ENCODE results near the gene TRAFD1.

DNA sequence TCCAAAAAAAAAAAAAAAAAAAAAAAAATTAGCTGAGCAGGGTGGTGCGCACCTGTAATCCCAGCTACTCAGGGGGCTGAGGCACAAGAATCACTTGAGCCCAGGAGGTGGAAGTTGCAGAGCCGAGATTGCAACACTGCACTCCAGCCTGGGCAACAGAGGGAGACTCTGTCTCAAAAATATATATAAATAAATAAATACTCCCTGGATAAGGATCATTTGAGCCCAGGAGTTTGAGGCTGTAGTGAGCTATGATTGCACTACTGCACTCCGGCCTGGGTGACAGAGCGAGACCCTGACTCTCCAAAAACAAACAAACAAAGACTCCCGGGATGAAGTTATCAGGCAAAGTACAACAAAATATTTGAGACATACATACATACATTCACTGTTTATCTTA is 13.4 kb upstream of the TRAFD1 start:
- TF ChIP-seq SP1 (IDR thresholded peaks at IDR 0.05) (no peak), BHLHE40 (IDR thresholded peaks at IDR 0.05; ENCODE audit: borderline replicate concordance) (no peak), FOXK2 (IDR thresholded peaks at IDR 0.05) (no peak), FOXA1 (IDR thresholded peaks at IDR 0.05) (no peak), ELF4 (IDR thresholded peaks at IDR 0.05) (no peak), CTBP1 (IDR thresholded peaks at IDR 0.05; ENCODE audit: borderline replicate concordance) (no peak), SUZ12 (IDR thresholded peaks at IDR 0.05) (no peak), HDGF (IDR thresholded peaks at IDR 0.05; ENCODE audit: borderline replicate concordance) (no peak), NFRKB (IDR thresholded peaks at IDR 0.05) (no peak), TARDBP (IDR thresholded peaks at IDR 0.05) (no peak)
- TF ChIP-seq, protein P1, sequence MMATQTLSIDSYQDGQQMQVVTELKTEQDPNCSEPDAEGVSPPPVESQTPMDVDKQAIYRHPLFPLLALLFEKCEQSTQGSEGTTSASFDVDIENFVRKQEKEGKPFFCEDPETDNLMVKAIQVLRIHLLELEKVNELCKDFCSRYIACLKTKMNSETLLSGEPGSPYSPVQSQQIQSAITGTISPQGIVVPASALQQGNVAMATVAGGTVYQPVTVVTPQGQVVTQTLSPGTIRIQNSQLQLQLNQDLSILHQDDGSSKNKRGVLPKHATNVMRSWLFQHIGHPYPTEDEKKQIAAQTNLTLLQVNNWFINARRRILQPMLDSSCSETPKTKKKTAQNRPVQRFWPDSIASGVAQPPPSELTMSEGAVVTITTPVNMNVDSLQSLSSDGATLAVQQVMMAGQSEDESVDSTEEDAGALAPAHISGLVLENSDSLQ (IDR thresholded peaks at IDR 0.05) = no peak

Measured in HEK293T (cell line).